Gastroesophageal sphincter (tissue), 3 donors: ENCODE results near the gene THYN1.

Experiments
- CTCF ChIP-seq, 4 experiments: fragments of 200-600 bp in 2 of 4; fragments of 450-650 bp in 2 of 4; sonication (generic) in 1 of 4; IDR thresholded peaks; one replicate each; pipeline ENCODE4 v1.5.1; 2017 to 2019; ENCODE audit warnings: antibody characterized with exemption in 4 of 4, mild to moderate bottlenecking in 2 of 4, moderate library complexity in 2 of 4
- POLR2A ChIP-seq, 2 donors: fragments of 450-650 bp; IDR thresholded peaks; one replicate each; pipeline ENCODE4 v1.6.1; 2017; ENCODE audit warnings: antibody characterized with exemption in 2 of 2, mild to moderate bottlenecking in 2 of 2, moderate library complexity in 1 of 2

DNA sequence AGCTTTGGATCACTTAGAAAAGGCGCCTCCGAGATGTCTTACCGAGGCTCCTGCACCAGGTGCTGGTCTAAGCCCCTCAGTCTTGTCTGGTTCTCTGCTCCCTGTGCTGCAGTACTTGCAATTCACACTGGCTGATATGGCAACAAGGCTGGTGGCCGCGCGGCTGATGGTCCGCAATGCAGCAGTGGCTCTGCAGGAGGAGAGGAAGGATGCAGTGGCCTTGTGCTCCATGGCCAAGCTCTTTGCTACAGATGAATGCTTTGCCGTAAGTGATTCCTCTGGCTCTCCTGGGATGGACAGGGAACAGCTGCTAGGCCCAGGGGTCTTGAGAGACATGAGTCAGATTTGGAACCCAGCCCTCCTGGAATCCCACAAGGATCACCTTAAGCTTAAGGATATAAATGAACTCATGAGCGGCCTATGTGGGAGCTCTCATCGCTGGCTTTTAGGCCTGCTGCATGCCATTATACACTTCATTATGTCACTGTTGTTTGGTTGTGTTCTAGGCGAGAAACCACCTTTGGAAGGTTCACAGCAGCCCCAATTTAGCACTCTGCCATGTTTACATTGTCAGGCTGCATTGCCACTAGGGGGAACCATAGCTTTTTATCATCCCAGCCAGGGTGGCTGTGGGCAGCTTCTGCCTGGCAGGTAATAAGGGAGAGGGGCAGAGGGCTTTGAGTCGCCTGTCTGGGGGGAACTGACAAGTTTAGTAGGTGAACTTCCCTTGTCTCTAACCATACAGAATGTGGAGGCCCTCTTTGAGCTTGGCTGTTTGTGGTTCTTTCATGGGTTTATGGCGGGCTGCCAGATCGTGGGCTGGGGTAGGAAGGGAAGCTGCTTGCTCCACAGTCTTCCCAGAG lies 8.7 kb upstream of the THYN1 start:
- TF ChIP-seq CTCF (IDR thresholded peaks at IDR 0.05) (peak in 1 of 4 experiments; percentile 46), POLR2A (IDR thresholded peaks at IDR 0.05) (no peak)
